Trophoblast cell (in vitro differentiated cells and primary cell): ENCODE results near the gene TNNT1.

Experiments used
- DNase-seq, 2 donors: peaks; one replicate each; pipeline ENCODE4 v3.0.0-alpha.2; 2016
- H2AFZ ChIP-seq: 2 replicates; pipeline ENCODE4 v1.6.1; 2013; ENCODE audit warnings: low read length, moderate library complexity, mild to moderate bottlenecking; ENCODE audit not compliant: insufficient read depth, poor library complexity
- H2AK5ac ChIP-seq: 2 replicates; pipeline ENCODE4 v1.6.1; 2013; ENCODE audit warnings: mild to moderate bottlenecking, low read length
- H2BK120ac ChIP-seq: 2 replicates; pipeline ENCODE4 v1.6.1; 2013; ENCODE audit warnings: low read length, mild to moderate bottlenecking, moderate library complexity; ENCODE audit not compliant: insufficient read depth, poor library complexity
- H2BK12ac ChIP-seq: 2 replicates; pipeline ENCODE4 v1.6.1; 2013; ENCODE audit warnings: mild to moderate bottlenecking, low read length, moderate library complexity
- H2BK5ac ChIP-seq: 2 replicates; pipeline ENCODE4 v1.6.1; 2013; ENCODE audit warnings: low read length, low read depth, moderate library complexity, mild to moderate bottlenecking; ENCODE audit not compliant: poor library complexity
- H3K14ac ChIP-seq: 2 replicates; pipeline ENCODE4 v1.6.1; 2013; ENCODE audit warnings: mild to moderate bottlenecking, low read length
- H3K18ac ChIP-seq: 2 replicates; pipeline ENCODE4 v1.6.1; 2013; ENCODE audit warnings: mild to moderate bottlenecking, low read length
- H3K23ac ChIP-seq: 2 replicates; pipeline ENCODE4 v1.6.1; 2013; ENCODE audit warnings: low read length
- H3K27ac ChIP-seq: 2 replicates; pipeline ENCODE4 v1.5.1; 2013; ENCODE audit warnings: low read depth, mild to moderate bottlenecking, inconsistent platforms, low read length, moderate library complexity
- H3K27me3 ChIP-seq: 2 replicates; pipeline ENCODE4 v1.6.1; 2013; ENCODE audit warnings: inconsistent platforms, mild to moderate bottlenecking, low read length, moderate library complexity; ENCODE audit not compliant: insufficient read depth
- H3K36me3 ChIP-seq, 2 experiments: 1 replicate in 1 of 2; 2 replicates in 1 of 2; pipeline ENCODE4 v1.6.1; 2013; ENCODE audit warnings: low read length in 2 of 2, mild to moderate bottlenecking in 2 of 2, moderate library complexity in 1 of 2; ENCODE audit not compliant: insufficient read depth in 2 of 2, control insufficient read depth in 1 of 2
- H3K4ac ChIP-seq: 2 replicates; pipeline ENCODE4 v1.6.1; 2013; ENCODE audit warnings: low read depth, mild to moderate bottlenecking, low read length, moderate library complexity
- H3K4me1 ChIP-seq, 2 experiments: 1 replicate in 1 of 2; 2 replicates in 1 of 2; pipeline ENCODE4 v1.6.1; 2013; ENCODE audit warnings: low read length in 2 of 2, mild to moderate bottlenecking in 2 of 2, moderate library complexity in 1 of 2; ENCODE audit not compliant: insufficient read depth in 2 of 2, control insufficient read depth in 1 of 2
- H3K4me2 ChIP-seq: 2 replicates; pipeline ENCODE4 v1.6.1; 2013; ENCODE audit warnings: inconsistent platforms, mild to moderate bottlenecking, low read length, moderate library complexity
- H3K4me3 ChIP-seq: 2 replicates; pipeline ENCODE4 v1.5.1; 2013; ENCODE audit warnings: mild to moderate bottlenecking, low read depth, low read length, inconsistent platforms
- H3K79me1 ChIP-seq: one replicate; pipeline ENCODE4 v1.6.1; 2013; ENCODE audit warnings: low read length
- H3K79me2 ChIP-seq: 2 replicates; pipeline ENCODE4 v1.6.1; 2013; ENCODE audit warnings: low read length, mild to moderate bottlenecking; ENCODE audit not compliant: control insufficient read depth, insufficient read depth, poor library complexity
- H3K9ac ChIP-seq: 2 replicates; pipeline ENCODE4 v1.6.1; 2013; ENCODE audit warnings: mild to moderate bottlenecking, low read length
- H3K9me3 ChIP-seq: 2 replicates; pipeline ENCODE4 v1.6.1; 2013; ENCODE audit warnings: low read depth, mild to moderate bottlenecking, control low read depth, inconsistent platforms, low read length; ENCODE audit not compliant: insufficient read depth
- H4K12ac ChIP-seq: 2 replicates; pipeline ENCODE4 v1.6.1; 2013; ENCODE audit warnings: low read depth, mild to moderate bottlenecking, low read length, moderate library complexity
- H4K8ac ChIP-seq: 2 replicates; pipeline ENCODE4 v1.6.1; 2013; ENCODE audit warnings: low read depth, mild to moderate bottlenecking, low read length, moderate library complexity
- H4K91ac ChIP-seq: one replicate; pipeline ENCODE4 v1.6.1; 2013; ENCODE audit warnings: low read depth, mild to moderate bottlenecking, low read length, moderate library complexity
- WGBS: extraction: QIAGEN DNeasy Blood & Tissue Kit; methylation state at CpG from one replicate; pipeline ENCODE4 v1.1.7; 2013; ENCODE audit warnings: missing lambda C conversion rate; ENCODE audit not compliant: insufficient read length, insufficient coverage; ENCODE audit errors: extremely low coverage; 5-methylcytosine and 5-hydroxymethylcytosine counted together

TNNT1 gene

GRCh38 chr19:55091955-55092354 lies 57.1 kb downstream of the TNNT1 start:
- no peak overlapping the region for H4K8ac ChIP-seq
- peaks cover 8 to 10% of the 10 kb centered on the region in 2 experiments for H3K4me1 ChIP-seq
- peaks cover 54 to 56% of the 10 kb centered on the region in 2 experiments for H3K36me3 ChIP-seq
- H3K4ac ChIP-seq, result no peak overlapping the region
- no peak overlapping the region for H3K23ac ChIP-seq
- WGBS, result no CpG with 5 or more reads among the region's 27 CpGs
- no peaks in the 10 kb centered on the region for H3K27me3 ChIP-seq
- H2AFZ ChIP-seq, result no peak overlapping the region
- no peaks in the 10 kb centered on the region for H3K9me3 ChIP-seq
- H3K18ac ChIP-seq, result no peak overlapping the region
- H3K4me3 ChIP-seq, result no peak overlapping the region
- no peak overlapping the region for H2AK5ac ChIP-seq
- H3K79me2 ChIP-seq, result no peaks in the 10 kb centered on the region
- no peak overlapping the region for H2BK120ac ChIP-seq
- H4K12ac ChIP-seq, result no peak overlapping the region
- H3K4me2 ChIP-seq, result no peak overlapping the region
- H3K9ac ChIP-seq, result no peak overlapping the region
- no peak for DNase-seq
- no peak overlapping the region for H3K14ac ChIP-seq
- H2BK12ac ChIP-seq, result no peak overlapping the region
- no peak overlapping the region for H3K27ac ChIP-seq
- H2BK5ac ChIP-seq, result no peak overlapping the region
- H4K91ac ChIP-seq, result no peak overlapping the region
- H3K79me1 ChIP-seq, result no peaks in the 10 kb centered on the region

GRCh38 chr19:55091126-55091910 lies 57.7 kb downstream of the TNNT1 start:
- H3K4ac ChIP-seq, result no peak overlapping the region
- H3K4me2 ChIP-seq, result no peak overlapping the region
- no peak overlapping the region for H3K27ac ChIP-seq
- no peak overlapping the region for H2BK120ac ChIP-seq
- no peaks in the 10 kb centered on the region for H3K27me3 ChIP-seq
- no peak overlapping the region for H2BK5ac ChIP-seq
- H2AFZ ChIP-seq, result no peak overlapping the region
- H3K36me3 ChIP-seq, result peaks cover 54 to 60% of the 10 kb centered on the region in 2 experiments
- no CpG with 5 or more reads among the region's 32 CpGs for WGBS
- no peak overlapping the region for H2AK5ac ChIP-seq
- no peak overlapping the region for H2BK12ac ChIP-seq
- no peak overlapping the region for H3K4me3 ChIP-seq
- no peak overlapping the region for H4K12ac ChIP-seq
- DNase-seq, result no peak
- no peaks in the 10 kb centered on the region for H3K79me1 ChIP-seq
- no peak overlapping the region for H3K14ac ChIP-seq
- H3K23ac ChIP-seq, result no peak overlapping the region
- H3K79me2 ChIP-seq, result no peaks in the 10 kb centered on the region
- no peak overlapping the region for H3K9ac ChIP-seq
- no peaks in the 10 kb centered on the region for H3K9me3 ChIP-seq
- H3K18ac ChIP-seq, result no peak overlapping the region
- H3K4me1 ChIP-seq, result peaks cover 8 to 10% of the 10 kb centered on the region in 2 experiments
- H4K8ac ChIP-seq, result no peak overlapping the region
- H4K91ac ChIP-seq, result no peak overlapping the region

GRCh38 chr19:55090564-55090963 lies 58.4 kb downstream of the TNNT1 start:
- no peak overlapping the region for H3K9ac ChIP-seq
- no peaks in the 10 kb centered on the region for H3K79me1 ChIP-seq
- no peak overlapping the region for H2AFZ ChIP-seq
- H2BK12ac ChIP-seq, result no peak overlapping the region
- H2BK5ac ChIP-seq, result no peak overlapping the region
- H3K4me3 ChIP-seq, result no peak overlapping the region
- no peaks in the 10 kb centered on the region for H3K27me3 ChIP-seq
- no CpG with 5 or more reads among the region's 13 CpGs for WGBS
- H3K36me3 ChIP-seq, result peaks cover 57 to 63% of the 10 kb centered on the region in 2 experiments
- H3K23ac ChIP-seq, result no peak overlapping the region
- no peak overlapping the region for H4K91ac ChIP-seq
- H3K9me3 ChIP-seq, result no peaks in the 10 kb centered on the region
- H3K14ac ChIP-seq, result no peak overlapping the region
- H4K8ac ChIP-seq, result no peak overlapping the region
- no peak overlapping the region for H3K4ac ChIP-seq
- no peaks in the 10 kb centered on the region for H3K79me2 ChIP-seq
- no peak overlapping the region for H3K18ac ChIP-seq
- H4K12ac ChIP-seq, result no peak overlapping the region
- peaks cover 8 to 10% of the 10 kb centered on the region in 2 experiments for H3K4me1 ChIP-seq
- H2BK120ac ChIP-seq, result no peak overlapping the region
- no peak overlapping the region for H3K4me2 ChIP-seq
- no peak overlapping the region for H2AK5ac ChIP-seq
- DNase-seq, result no peak
- H3K27ac ChIP-seq, result no peak overlapping the region

GRCh38 chr19:55089342-55089944 lies 59.6 kb downstream of the TNNT1 start:
- H4K8ac ChIP-seq, result no peak overlapping the region
- no peaks in the 10 kb centered on the region for H3K27me3 ChIP-seq
- H3K79me1 ChIP-seq, result no peaks in the 10 kb centered on the region
- peaks cover 8 to 10% of the 10 kb centered on the region in 2 experiments for H3K4me1 ChIP-seq
- H2AK5ac ChIP-seq, result no peak overlapping the region
- H3K4me2 ChIP-seq, result no peak overlapping the region
- H3K23ac ChIP-seq, result no peak overlapping the region
- H3K4ac ChIP-seq, result no peak overlapping the region
- no peak overlapping the region for H2BK12ac ChIP-seq
- no CpG with 5 or more reads among the region's 3 CpGs for WGBS
- H3K14ac ChIP-seq, result no peak overlapping the region
- no peak overlapping the region for H4K12ac ChIP-seq
- no peaks in the 10 kb centered on the region for H3K9me3 ChIP-seq
- H3K4me3 ChIP-seq, result no peak overlapping the region
- H3K36me3 ChIP-seq, result peaks cover 50 to 56% of the 10 kb centered on the region in 2 experiments
- H3K18ac ChIP-seq, result no peak overlapping the region
- H3K9ac ChIP-seq, result no peak overlapping the region
- H3K79me2 ChIP-seq, result no peaks in the 10 kb centered on the region
- DNase-seq, result no peak
- H2BK120ac ChIP-seq, result no peak overlapping the region
- H2AFZ ChIP-seq, result no peak overlapping the region
- H3K27ac ChIP-seq, result no peak overlapping the region
- no peak overlapping the region for H2BK5ac ChIP-seq
- no peak overlapping the region for H4K91ac ChIP-seq
